Fibroblast of lung (primary cell): Measurements from ENCODE around the gene SIPA1. TPM values are rescaled to one million over a fixed set of nuclear protein-coding genes. Genes with fewer than 3 reads are reported as not detected.
"Not testable (repeated sequence)": the region's sequence is repeated elsewhere in the genome, so short reads cannot be mapped to it uniquely, and the experiment has no call there.

Experiments
- DNase-seq, 2 donors: peaks; one replicate each; pipeline versions ENCODE4 v3.0.0 to v3.0.0-alpha.2; 2010; ENCODE audit warnings: low read depth in 2 of 2
- H2AFZ ChIP-seq: 2 replicates; pipeline ENCODE4 v1.5.1; 2012; ENCODE audit warnings: low read length, control low read depth, inconsistent platforms
- H3K27ac ChIP-seq: 2 replicates; pipeline ENCODE4 v1.5.1; 2011; ENCODE audit warnings: low read length, control low read depth; ENCODE audit not compliant: insufficient read depth
- H3K27me3 ChIP-seq: 2 replicates; pipeline ENCODE4 v1.5.1; 2011; ENCODE audit warnings: mild to moderate bottlenecking, low read length; ENCODE audit not compliant: control insufficient read depth, insufficient read depth
- H3K36me3 ChIP-seq: 2 replicates; pipeline ENCODE4 v1.5.1; 2011; ENCODE audit warnings: low read length; ENCODE audit not compliant: control insufficient read depth, insufficient read depth
- H3K4me1 ChIP-seq: 2 replicates; pipeline ENCODE4 v1.5.1; 2011; ENCODE audit warnings: low read length; ENCODE audit not compliant: control insufficient read depth, insufficient read depth; ENCODE audit errors: extremely low read depth
- H3K4me2 ChIP-seq: 2 replicates; pipeline ENCODE4 v1.5.1; 2011; ENCODE audit warnings: low read length, control low read depth; ENCODE audit not compliant: insufficient read depth; ENCODE audit errors: extremely low read depth
- H3K4me3 ChIP-seq, 4 experiments: fragments of 200-600 bp in 1 of 4; sonication (generic) in 1 of 4; replicated peaks in 1 of 4; 2 replicates each; pipeline ENCODE4 v1.5.1; 2011 to 2016; ENCODE audit warnings: low read length in 4 of 4, low read depth in 3 of 4, mild to moderate bottlenecking in 3 of 4, control low read depth in 2 of 4, inconsistent platforms in 1 of 4, mixed read lengths in 1 of 4; ENCODE audit not compliant: insufficient read depth in 1 of 4; ENCODE audit errors: control extremely low read depth in 1 of 4
- H3K79me2 ChIP-seq: 2 replicates; pipeline ENCODE4 v1.5.1; 2012; ENCODE audit warnings: mild to moderate bottlenecking, low read length, inconsistent platforms; ENCODE audit not compliant: control insufficient read depth, insufficient read depth
- H3K9ac ChIP-seq: 2 replicates; pipeline ENCODE4 v1.5.1; 2011; ENCODE audit warnings: mild to moderate bottlenecking, low read length, control low read depth; ENCODE audit not compliant: insufficient read depth
- H3K9me3 ChIP-seq: 2 replicates; pipeline ENCODE4 v1.5.1; 2012; ENCODE audit warnings: low read depth, low read length; ENCODE audit not compliant: control insufficient read depth, insufficient read depth
- H4K20me1 ChIP-seq: 2 replicates; pipeline ENCODE4 v1.5.1; 2011; ENCODE audit warnings: low read length; ENCODE audit not compliant: control insufficient read depth, insufficient read depth; ENCODE audit errors: extremely low read depth
- EZH2 ChIP-seq: IDR thresholded peaks from 2 replicates; pipeline ENCODE4 v1.5.1; 2012; ENCODE audit warnings: low read length, control low read depth, mild to moderate bottlenecking; ENCODE audit errors: missing control alignments
- polyA plus RNA-seq, 2 donors: library from polyadenylated mRNA; depleted of rRNA in 1 of 2; stranded (reverse) in 1 of 2; unstranded in 1 of 2; fragments of >200 nt; gene quantifications; 2 replicates each; pipeline ENCODE4 v1.2.1, GENCODE V29; 2011 to 2012; ENCODE audit warnings: missing spikeins in 1 of 2
- total RNA-seq: library from RNA; depleted of rRNA; stranded (reverse); fragments of >200 nt; gene quantifications from 2 replicates; pipeline ENCODE4 v1.2.1, GENCODE V29; 2014
- TF ChIP-seq, protein P1 (sequence below), 2 donors: IDR thresholded peaks in 1 of 2; conservative IDR thresholded peaks in 1 of 2; 1 replicate in 1 of 2; 2 replicates in 1 of 2; pipeline ENCODE4 v1.5.1; 2011 to 2012; ENCODE audit warnings: low read length in 2 of 2, control low read depth in 1 of 2, inconsistent platforms in 1 of 2, low read depth in 1 of 2, mild to moderate bottlenecking in 1 of 2

SIPA1 gene
- total and polyA plus RNA-seq, 2 donors (not counting 1 experiment from before 2014, with no cell fraction given), result 7.8 to 32.5 TPM

DNA sequence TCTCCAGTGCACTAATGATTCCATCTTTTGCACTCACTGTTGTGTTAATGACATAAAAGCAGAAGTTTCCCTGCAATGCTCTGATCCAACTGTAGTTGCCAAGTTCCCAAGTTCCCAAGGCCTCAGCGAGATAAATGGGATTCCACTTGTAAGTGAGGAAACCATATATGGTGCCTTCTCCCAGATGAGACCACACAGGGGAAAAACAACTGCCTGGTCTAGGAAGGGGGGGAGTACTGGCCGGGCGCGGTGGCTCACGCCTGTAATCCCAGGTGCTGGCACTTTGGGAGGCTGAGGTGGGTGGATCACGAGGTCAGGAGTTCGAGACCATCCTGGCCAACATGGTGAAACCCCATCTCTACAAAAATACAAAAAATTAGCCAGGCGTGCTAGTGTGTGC lies 48.1 kb downstream of the SIPA1 start:
- Histone ChIP-seq H2AFZ (no peak overlapping the region), H4K20me1 (peaks cover 1% of the 10 kb centered on the region), H3K79me2 (no peaks in the 10 kb centered on the region), H3K9me3 (no peaks in the 10 kb centered on the region), H3K27me3 (peaks cover 4% of the 10 kb centered on the region), H3K4me1 (no peaks in the 10 kb centered on the region), H3K9ac (no peak overlapping the region), H3K27ac (no peak overlapping the region), H3K4me2 (no peak overlapping the region), H3K36me3 (no peaks in the 10 kb centered on the region), H3K4me3 (no peak overlapping the region)
- no peak for TF ChIP-seq EZH2
- TF ChIP-seq, protein P1, sequence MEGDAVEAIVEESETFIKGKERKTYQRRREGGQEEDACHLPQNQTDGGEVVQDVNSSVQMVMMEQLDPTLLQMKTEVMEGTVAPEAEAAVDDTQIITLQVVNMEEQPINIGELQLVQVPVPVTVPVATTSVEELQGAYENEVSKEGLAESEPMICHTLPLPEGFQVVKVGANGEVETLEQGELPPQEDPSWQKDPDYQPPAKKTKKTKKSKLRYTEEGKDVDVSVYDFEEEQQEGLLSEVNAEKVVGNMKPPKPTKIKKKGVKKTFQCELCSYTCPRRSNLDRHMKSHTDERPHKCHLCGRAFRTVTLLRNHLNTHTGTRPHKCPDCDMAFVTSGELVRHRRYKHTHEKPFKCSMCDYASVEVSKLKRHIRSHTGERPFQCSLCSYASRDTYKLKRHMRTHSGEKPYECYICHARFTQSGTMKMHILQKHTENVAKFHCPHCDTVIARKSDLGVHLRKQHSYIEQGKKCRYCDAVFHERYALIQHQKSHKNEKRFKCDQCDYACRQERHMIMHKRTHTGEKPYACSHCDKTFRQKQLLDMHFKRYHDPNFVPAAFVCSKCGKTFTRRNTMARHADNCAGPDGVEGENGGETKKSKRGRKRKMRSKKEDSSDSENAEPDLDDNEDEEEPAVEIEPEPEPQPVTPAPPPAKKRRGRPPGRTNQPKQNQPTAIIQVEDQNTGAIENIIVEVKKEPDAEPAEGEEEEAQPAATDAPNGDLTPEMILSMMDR (conservative IDR thresholded peaks at IDR 0.05 in 1 of 2, IDR thresholded peaks at IDR 0.05 in 1 of 2; ENCODE audit: low read depth in 1 of 2, low read length in 2 of 2), result no peak
- DNase-seq, result peak in 1 of 2 donors; percentile 9

DNA sequence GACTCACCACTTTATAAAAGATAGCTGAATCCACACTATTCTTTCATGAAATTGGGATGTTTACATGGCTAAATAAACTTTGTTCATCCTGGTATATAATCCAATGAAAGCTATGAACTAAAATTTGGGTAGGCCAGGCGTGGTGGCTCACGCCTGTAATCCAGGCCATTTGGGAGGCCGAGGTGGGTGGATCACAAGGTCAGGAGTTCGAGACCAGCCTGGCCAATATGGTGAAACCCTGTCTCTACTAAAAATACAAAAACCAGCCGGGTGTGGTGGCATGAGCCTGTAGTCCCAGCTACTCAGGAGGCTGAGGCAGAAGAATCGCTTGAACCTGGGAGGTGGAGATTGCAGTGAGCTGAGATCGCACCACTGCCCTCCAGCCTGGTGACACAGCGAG lies 53.9 kb downstream of the SIPA1 start:
- H3K27me3 ChIP-seq, H2AFZ ChIP-seq, H3K36me3 ChIP-seq, DNase-seq, H4K20me1 ChIP-seq, H3K4me1 ChIP-seq, H3K27ac ChIP-seq, H3K9ac ChIP-seq, H3K4me3 ChIP-seq, H3K9me3 ChIP-seq, H3K4me2 ChIP-seq, H3K79me2 ChIP-seq: not testable (repeated sequence)

DNA sequence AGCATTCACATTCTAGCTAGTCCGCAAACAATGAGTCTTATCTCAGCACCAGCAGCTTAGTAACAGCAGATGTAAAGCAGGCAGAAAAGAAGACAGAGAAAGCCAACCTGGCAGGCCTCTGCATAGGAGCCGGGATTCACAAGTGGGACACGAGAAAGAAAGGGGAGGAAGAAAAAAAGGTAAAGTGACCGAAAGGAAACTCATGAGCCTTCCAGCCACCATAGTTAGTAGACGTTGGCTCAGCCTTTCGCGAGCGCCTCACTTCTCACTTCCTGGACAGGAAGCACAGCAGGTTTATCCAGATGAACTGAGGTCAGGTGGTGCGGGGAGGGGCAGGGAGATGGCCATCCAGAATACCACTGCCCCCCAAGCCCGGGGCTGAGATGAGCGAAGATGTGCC lies 54.5 kb downstream of the SIPA1 start:
- Histone ChIP-seq H3K4me3 (no peak overlapping the region), H3K9ac (no peak overlapping the region), H4K20me1 (no peaks in the 10 kb centered on the region), H2AFZ (no peak overlapping the region), H3K36me3 (no peaks in the 10 kb centered on the region), H3K27me3 (peaks cover 3% of the 10 kb centered on the region), H3K79me2 (no peaks in the 10 kb centered on the region), H3K4me2 (no peak overlapping the region), H3K9me3 (no peaks in the 10 kb centered on the region), H3K4me1 (no peaks in the 10 kb centered on the region), H3K27ac (no peak overlapping the region)
- no peak for TF ChIP-seq EZH2
- TF ChIP-seq, protein P1 (conservative IDR thresholded peaks at IDR 0.05 in 1 of 2, IDR thresholded peaks at IDR 0.05 in 1 of 2; ENCODE audit: low read depth in 1 of 2, low read length in 2 of 2), result no peak
- DNase-seq, result no peak
